GM12873 (cell line): ENCODE results near the gene DLG2.

Experiments
- CTCF ChIP-seq: IDR thresholded peaks from 2 replicates; pipeline ENCODE4 v1.5.1; 2012; ENCODE audit warnings: low read depth, mild to moderate bottlenecking, moderate library complexity, low read length, control low read depth; ENCODE audit not compliant: insufficient read depth; ENCODE audit errors: missing control alignments

The DLG2 gene

GRCh38 chr11:83617671-83618070 is 2009.5 kb downstream of the DLG2 start:
- no peak for TF ChIP-seq CTCF

GRCh38 chr11:83613767-83614121 is 2013.4 kb downstream of the DLG2 start:
- no peak for TF ChIP-seq CTCF

GRCh38 chr11:83612891-83613766 is 2014.0 kb downstream of the DLG2 start:
- TF ChIP-seq CTCF: no peak

- TF ChIP-seq CTCF: no peak
Measured at GRCh38 chr11:83611600-83611999, 2015.5 kb downstream of the DLG2 start.

GRCh38 chr11:83611031-83611430 is 2016.1 kb downstream of the DLG2 start:
- TF ChIP-seq CTCF: no peak

GRCh38 chr11:83609191-83609590 is 2018.0 kb downstream of the DLG2 start:
- no peak for TF ChIP-seq CTCF

- no peak for TF ChIP-seq CTCF
Measured at GRCh38 chr11:83608571-83608970, 2018.6 kb downstream of the DLG2 start.
